GM21526 (cell line): ENCODE data around the gene H2AZ2.
"Not testable (repeated sequence)": the region's sequence is repeated elsewhere in the genome, so short reads cannot be mapped to it uniquely, and the experiment has no call there.

Experiments used
- ATAC-seq: cut with Tn5 transposase; IDR thresholded peaks from one replicate; pipeline ENCODE4 v1.9.1; 2021; ENCODE audit warnings: moderate library complexity; ENCODE audit not compliant: unreplicated experiment, low FRiP score

Gene H2AZ2

GRCh38 chr7:44824894-44825526 is 22.9 kb downstream of the H2AZ2 start:
- no peak for ATAC-seq

- ATAC-seq = no peak
These were observed 24.6 kb downstream of the H2AZ2 start for GRCh38 chr7:44823255-44823781.

- ATAC-seq = no peak
These were observed 28.6 kb downstream of the H2AZ2 start for GRCh38 chr7:44819292-44819691.

GRCh38 chr7:44814919-44815318 is 33.0 kb downstream of the H2AZ2 start:
- ATAC-seq = no peak

GRCh38 chr7:44811571-44811970 is 36.3 kb downstream of the H2AZ2 start:
- ATAC-seq = no peak

GRCh38 chr7:44811093-44811492 is 36.8 kb downstream of the H2AZ2 start:
- no peak for ATAC-seq

- no peak for ATAC-seq
These were observed 38.9 kb downstream of the H2AZ2 start for GRCh38 chr7:44808914-44809393.

- ATAC-seq = no peak
These were observed 41.9 kb downstream of the H2AZ2 start for GRCh38 chr7:44805950-44806349.

- ATAC-seq = not testable (repeated sequence)
These were observed 43.9 kb downstream of the H2AZ2 start for GRCh38 chr7:44803828-44804519.

GRCh38 chr7:44802418-44803025 is 45.4 kb downstream of the H2AZ2 start:
- ATAC-seq = no peak

- no peak for ATAC-seq
These were observed 46.0 kb downstream of the H2AZ2 start for GRCh38 chr7:44801890-44802289.

- ATAC-seq = no peak
These were observed 47.9 kb downstream of the H2AZ2 start for GRCh38 chr7:44799939-44800338.

GRCh38 chr7:44798649-44799305 is 49.1 kb downstream of the H2AZ2 start:
- no peak for ATAC-seq

- ATAC-seq = peak; percentile 50
These were observed 50.3 kb downstream of the H2AZ2 start for GRCh38 chr7:44797329-44798258.

GRCh38 chr7:44796504-44797328 is 51.2 kb downstream of the H2AZ2 start, which contains the start of gene PPIA:
Gene PPIA, plus strand, starts transcription at chr7:44796681. Its CDS starts 44 bp downstream, at chr7:44796725.
- ATAC-seq = peak; percentile 78

- ATAC-seq = peak; percentile 27
These were observed 51.8 kb downstream of the H2AZ2 start for GRCh38 chr7:44796034-44796503.

GRCh38 chr7:44794331-44794730 is 53.6 kb downstream of the H2AZ2 start:
- ATAC-seq = no peak

GRCh38 chr7:44793919-44794318 is 54.0 kb downstream of the H2AZ2 start:
- ATAC-seq = no peak
